HG03135 (cell line): ENCODE results near the gene TPPP2.
"Not testable (repeated sequence)": the region's sequence is repeated elsewhere in the genome, so short reads cannot be mapped to it uniquely, and the experiment has no call there.

Experiments
- ATAC-seq: cut with Tn5 transposase; IDR thresholded peaks from one replicate; pipeline ENCODE4 v1.9.1; 2021; ENCODE audit warnings: mild to moderate bottlenecking, moderate library complexity; ENCODE audit not compliant: unreplicated experiment

The TPPP2 gene

GRCh38 chr14:21037156-21037555 is 7.1 kb downstream of the TPPP2 start:
- no peak for ATAC-seq

GRCh38 chr14:21038441-21039422 is 8.7 kb downstream of the TPPP2 start:
- no peak for ATAC-seq

- ATAC-seq, result no peak
Observed at GRCh38 chr14:21039585-21040369, 9.8 kb downstream of the TPPP2 start.

DNA sequence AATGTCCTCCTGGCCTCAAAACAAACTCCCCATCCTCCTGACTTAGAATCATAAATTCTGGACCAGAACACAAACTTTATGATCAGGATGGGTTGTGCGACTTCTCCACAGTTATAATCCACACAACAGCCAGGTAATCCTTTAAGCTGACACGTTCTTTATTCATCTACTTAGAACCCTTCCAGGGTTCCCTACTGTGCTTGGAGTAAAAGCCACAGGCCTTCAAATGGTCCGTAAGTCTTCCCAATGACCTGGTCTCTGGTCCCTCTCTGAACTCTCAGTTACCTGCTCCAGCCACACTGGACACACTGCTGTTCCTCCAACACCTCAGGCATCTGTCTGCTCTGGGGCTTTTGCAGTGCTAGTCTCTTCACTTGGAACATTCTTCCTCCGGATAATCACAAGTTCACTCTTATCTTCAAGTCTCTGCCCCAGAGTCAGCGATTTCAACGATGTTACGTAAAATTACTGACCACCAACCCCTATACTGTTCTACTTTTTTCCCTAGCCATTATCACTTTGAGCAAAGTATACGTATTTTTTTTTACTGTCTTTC is 10.4 kb downstream of the TPPP2 start:
- ATAC-seq, result no peak

GRCh38 chr14:21040941-21041340 is 10.9 kb downstream of the TPPP2 start:
- ATAC-seq, result not testable (repeated sequence)

GRCh38 chr14:21041676-21042433 is 11.8 kb downstream of the TPPP2 start, which contains the start of gene RNASE7:
Gene RNASE7, plus strand, starts transcription at chr14:21042362. Its CDS starts 631 bp downstream, at chr14:21042993.
- no peak for ATAC-seq

DNA sequence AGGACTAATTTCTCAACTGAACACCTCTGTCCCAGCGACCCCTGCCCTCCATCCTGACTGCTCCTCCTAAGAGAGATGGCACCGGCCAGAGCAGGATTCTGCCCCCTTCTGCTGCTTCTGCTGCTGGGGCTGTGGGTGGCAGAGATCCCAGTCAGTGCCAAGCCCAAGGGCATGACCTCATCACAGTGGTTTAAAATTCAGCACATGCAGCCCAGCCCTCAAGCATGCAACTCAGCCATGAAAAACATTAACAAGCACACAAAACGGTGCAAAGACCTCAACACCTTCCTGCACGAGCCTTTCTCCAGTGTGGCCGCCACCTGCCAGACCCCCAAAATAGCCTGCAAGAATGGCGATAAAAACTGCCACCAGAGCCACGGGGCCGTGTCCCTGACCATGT is 12.9 kb downstream of the TPPP2 start:
- no peak for ATAC-seq

GRCh38 chr14:21043387-21043973 is 13.5 kb downstream of the TPPP2 start:
- ATAC-seq, result no peak

- ATAC-seq, result no peak
Observed at GRCh38 chr14:21043974-21044618, 14.1 kb downstream of the TPPP2 start.

- ATAC-seq, result no peak
Observed at GRCh38 chr14:21047378-21047781, 17.4 kb downstream of the TPPP2 start.

DNA sequence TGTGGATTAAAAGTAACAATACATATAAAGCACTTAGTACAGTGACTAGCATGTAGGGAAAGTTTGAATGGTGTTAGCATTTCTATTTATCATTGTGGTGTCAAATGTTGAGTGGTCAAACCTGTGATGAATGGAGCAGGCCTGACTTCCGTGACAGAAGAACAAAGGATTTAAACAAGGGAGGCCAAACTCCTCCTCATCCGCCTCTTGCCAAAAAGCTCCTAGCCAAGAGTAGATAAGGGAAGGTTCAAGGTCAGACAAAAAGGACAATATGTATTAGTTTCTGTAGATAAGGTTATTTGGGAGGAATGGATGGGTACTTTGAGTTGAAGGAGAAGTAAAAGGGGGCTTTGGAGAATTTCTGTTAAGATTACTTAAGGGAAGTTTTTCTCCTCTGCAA is 18.6 kb downstream of the TPPP2 start:
- no peak for ATAC-seq

GRCh38 chr14:21049271-21049673 is 19.3 kb downstream of the TPPP2 start:
- no peak for ATAC-seq

- no peak for ATAC-seq
Observed at GRCh38 chr14:21050597-21050996, 20.6 kb downstream of the TPPP2 start.

DNA sequence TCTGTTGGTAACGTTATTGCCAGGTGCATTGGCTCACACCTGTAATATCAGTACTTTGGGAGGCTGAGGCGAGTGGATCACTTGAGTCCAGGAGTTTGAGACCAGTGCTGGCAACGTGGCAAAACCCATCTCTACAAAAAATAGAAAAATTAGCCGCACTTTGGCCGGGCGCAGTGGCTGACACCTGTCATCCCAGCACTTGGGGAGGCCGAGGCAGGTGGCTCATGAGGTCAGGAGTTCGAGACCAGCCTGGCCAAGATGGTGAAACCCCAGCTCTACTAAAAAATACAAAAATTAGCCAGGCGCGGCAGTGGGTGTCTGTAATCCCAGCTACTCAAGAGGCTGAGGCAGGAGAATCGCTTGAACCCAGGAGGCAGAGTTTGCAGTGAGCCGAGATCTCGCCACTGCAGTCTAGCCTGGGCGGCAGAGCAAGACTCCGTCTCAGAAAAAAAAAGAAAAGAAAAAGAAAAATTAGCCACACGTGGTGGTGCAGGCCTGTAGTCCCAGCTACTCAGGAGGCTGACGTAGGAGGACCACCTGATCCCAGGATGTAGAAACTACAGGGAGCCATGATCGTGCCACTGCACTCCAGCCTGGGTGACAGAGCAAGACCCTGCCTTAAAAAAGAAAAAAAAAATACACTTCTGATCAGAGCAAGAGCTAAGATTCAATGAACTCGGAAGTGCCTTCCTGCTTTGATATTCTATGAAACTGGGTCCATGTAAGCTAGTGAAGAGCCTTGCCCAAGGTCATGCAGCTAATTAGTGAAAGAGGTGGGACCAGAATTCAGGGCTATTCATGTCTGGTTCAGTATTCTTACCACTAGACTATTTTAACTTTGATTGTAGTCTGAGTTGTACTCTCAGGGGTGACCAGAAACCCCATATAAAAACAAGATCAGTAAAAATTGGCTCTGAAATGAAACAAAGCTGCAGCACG is 23.4 kb downstream of the TPPP2 start:
- ATAC-seq, result no peak

- ATAC-seq, result no peak
Observed at GRCh38 chr14:21054123-21054767, 24.2 kb downstream of the TPPP2 start.

DNA sequence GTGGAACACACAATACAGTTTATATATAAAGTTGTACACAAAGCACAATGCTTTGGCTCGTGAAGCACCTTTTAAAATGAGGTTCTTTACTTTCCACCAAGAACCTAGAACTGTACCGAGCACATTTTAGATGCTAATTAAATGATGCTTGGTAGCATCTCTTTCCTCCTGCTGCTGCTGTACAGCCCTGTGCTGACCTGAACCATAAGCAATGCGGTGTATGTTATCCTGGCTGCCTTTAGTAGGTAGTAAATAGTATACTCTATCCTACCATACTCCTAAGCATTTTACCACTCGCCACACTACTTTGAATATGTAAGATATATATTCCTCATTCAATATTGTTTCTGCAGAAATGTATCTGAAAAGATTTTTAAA is 24.7 kb downstream of the TPPP2 start:
- no peak for ATAC-seq

DNA sequence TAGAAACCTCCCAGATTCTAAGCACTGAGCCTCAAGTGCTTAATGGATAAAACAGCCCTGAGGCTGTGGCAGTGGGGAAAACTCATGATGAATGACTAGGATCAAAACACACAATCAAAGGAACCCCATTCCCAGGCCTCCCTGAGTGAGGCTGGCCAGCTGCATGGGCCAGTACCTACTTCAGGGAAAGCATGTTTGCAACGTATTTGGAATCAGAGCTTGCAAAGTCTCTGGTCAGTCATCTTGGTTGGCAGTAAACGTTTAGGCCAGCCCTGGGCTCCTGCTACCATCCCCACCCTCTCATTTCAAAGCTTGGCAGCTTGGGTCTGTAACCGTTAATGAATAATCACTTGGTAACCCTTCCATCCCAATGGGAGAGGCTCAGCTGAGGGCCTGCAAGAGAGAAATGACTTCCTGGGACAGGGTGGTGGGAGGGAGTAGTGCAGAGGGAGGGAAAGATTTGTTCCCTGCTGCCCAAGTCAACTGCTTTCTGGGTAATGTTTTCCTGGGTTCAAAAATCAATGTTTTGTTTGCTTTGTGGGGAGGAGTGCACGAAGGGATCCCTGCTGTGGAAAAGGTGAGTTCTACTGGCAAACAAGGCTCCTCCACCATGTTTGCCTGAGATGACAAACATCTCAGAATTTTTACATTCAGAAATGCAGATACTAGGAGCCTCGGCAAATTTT is 25.6 kb downstream of the TPPP2 start:
- no peak for ATAC-seq
